ENCODE measurements around the gene TSNAXIP1.

TSNAXIP1 gene

GRCh38 chr16:67767953-67768352 is 38.7 kb upstream of the TSNAXIP1 start:
- Histone ChIP-seq H3K9me3 (ENCODE audit: control insufficient read depth in 5 of 5, low read length in 5 of 5) (no peaks in the 10 kb centered on the region), H3K36me3 (ENCODE audit: control insufficient read depth in 5 of 5, insufficient read depth in 5 of 5, low read length in 5 of 5) (peaks cover 4 to 24% (median 13%) of the 10 kb centered on the region in 5 donors), H3K27ac (ENCODE audit: low read depth, low read length) (no peak overlapping the region), H3K9ac (ENCODE audit: low read length in 5 of 5) (no peak overlapping the region), H3K4me1 (ENCODE audit: control insufficient read depth in 5 of 5, insufficient read depth in 5 of 5, low read length in 5 of 5) (peaks cover 0 to 9% (median 3%) of the 10 kb centered on the region in 5 donors), H3K4me3 (ENCODE audit: low read depth in 1 of 5, low read length in 5 of 5) (no peak overlapping the region), H3K27me3 (ENCODE audit: control insufficient read depth in 5 of 5, insufficient read depth in 4 of 5, low read length in 5 of 5) (no peaks in the 10 kb centered on the region)

GRCh38 chr16:67770346-67770991 is 36.2 kb upstream of the TSNAXIP1 start:
- Histone ChIP-seq H3K36me3 (ENCODE audit: control insufficient read depth in 5 of 5, insufficient read depth in 5 of 5, low read length in 5 of 5) (peaks cover 4 to 16% (median 8%) of the 10 kb centered on the region in 5 donors), H3K9me3 (ENCODE audit: control insufficient read depth in 5 of 5, low read length in 5 of 5) (no peaks in the 10 kb centered on the region), H3K4me3 (ENCODE audit: low read depth in 1 of 5, low read length in 5 of 5) (no peak overlapping the region), H3K27me3 (ENCODE audit: control insufficient read depth in 5 of 5, insufficient read depth in 4 of 5, low read length in 5 of 5) (no peaks in the 10 kb centered on the region), H3K9ac (ENCODE audit: low read length in 5 of 5) (no peak overlapping the region), H3K27ac (ENCODE audit: low read depth, low read length) (no peak overlapping the region), H3K4me1 (ENCODE audit: control insufficient read depth in 5 of 5, insufficient read depth in 5 of 5, low read length in 5 of 5) (peaks cover 7 to 24% (median 18%) of the 10 kb centered on the region in 5 donors)

GRCh38 chr16:67773099-67773498 is 33.6 kb upstream of the TSNAXIP1 start:
- H3K9me3 ChIP-seq (ENCODE audit: control insufficient read depth in 5 of 5, low read length in 5 of 5): no peaks in the 10 kb centered on the region
- H3K27ac ChIP-seq (ENCODE audit: low read depth, low read length): no peak overlapping the region
- peaks cover 7 to 20% (median 18%) of the 10 kb centered on the region in 5 donors for H3K4me1 ChIP-seq (ENCODE audit: control insufficient read depth in 5 of 5, insufficient read depth in 5 of 5, low read length in 5 of 5)
- no peak overlapping the region for H3K4me3 ChIP-seq (ENCODE audit: low read depth in 1 of 5, low read length in 5 of 5)
- peaks cover 4 to 12% (median 5%) of the 10 kb centered on the region in 5 donors for H3K36me3 ChIP-seq (ENCODE audit: control insufficient read depth in 5 of 5, insufficient read depth in 5 of 5, low read length in 5 of 5)
- H3K9ac ChIP-seq (ENCODE audit: low read length in 5 of 5): no peak overlapping the region
- H3K27me3 ChIP-seq (ENCODE audit: control insufficient read depth in 5 of 5, insufficient read depth in 4 of 5, low read length in 5 of 5): no peaks in the 10 kb centered on the region

GRCh38 chr16:67773569-67774456 is 32.9 kb upstream of the TSNAXIP1 start:
- peaks cover 7 to 20% (median 18%) of the 10 kb centered on the region in 5 donors for H3K4me1 ChIP-seq (ENCODE audit: control insufficient read depth in 5 of 5, insufficient read depth in 5 of 5, low read length in 5 of 5)
- H3K4me3 ChIP-seq (ENCODE audit: low read depth in 1 of 5, low read length in 5 of 5): no peak overlapping the region
- no peak overlapping the region for H3K9ac ChIP-seq (ENCODE audit: low read length in 5 of 5)
- no peaks in the 10 kb centered on the region for H3K9me3 ChIP-seq (ENCODE audit: control insufficient read depth in 5 of 5, low read length in 5 of 5)
- no peaks in the 10 kb centered on the region for H3K27me3 ChIP-seq (ENCODE audit: control insufficient read depth in 5 of 5, insufficient read depth in 4 of 5, low read length in 5 of 5)
- H3K36me3 ChIP-seq (ENCODE audit: control insufficient read depth in 5 of 5, insufficient read depth in 5 of 5, low read length in 5 of 5): peaks cover 4 to 12% (median 5%) of the 10 kb centered on the region in 5 donors
- H3K27ac ChIP-seq (ENCODE audit: low read depth, low read length): no peak overlapping the region

GRCh38 chr16:67774457-67774853 is 32.2 kb upstream of the TSNAXIP1 start:
- H3K9me3 ChIP-seq (ENCODE audit: control insufficient read depth in 5 of 5, low read length in 5 of 5): no peaks in the 10 kb centered on the region
- peaks cover 4 to 12% (median 5%) of the 10 kb centered on the region in 5 donors for H3K36me3 ChIP-seq (ENCODE audit: control insufficient read depth in 5 of 5, insufficient read depth in 5 of 5, low read length in 5 of 5)
- H3K9ac ChIP-seq (ENCODE audit: low read length in 5 of 5): no peak overlapping the region
- no peaks in the 10 kb centered on the region for H3K27me3 ChIP-seq (ENCODE audit: control insufficient read depth in 5 of 5, insufficient read depth in 4 of 5, low read length in 5 of 5)
- H3K4me1 ChIP-seq (ENCODE audit: control insufficient read depth in 5 of 5, insufficient read depth in 5 of 5, low read length in 5 of 5): peaks cover 7 to 20% (median 18%) of the 10 kb centered on the region in 5 donors
- no peak overlapping the region for H3K27ac ChIP-seq (ENCODE audit: low read depth, low read length)
- H3K4me3 ChIP-seq (ENCODE audit: low read depth in 1 of 5, low read length in 5 of 5): no peak overlapping the region

- peaks cover under 1 to 12% (median 5%) of the 10 kb centered on the region in 5 donors for H3K36me3 ChIP-seq (ENCODE audit: control insufficient read depth in 5 of 5, insufficient read depth in 5 of 5, low read length in 5 of 5)
- no peaks in the 10 kb centered on the region for H3K9me3 ChIP-seq (ENCODE audit: control insufficient read depth in 5 of 5, low read length in 5 of 5)
- H3K4me1 ChIP-seq (ENCODE audit: control insufficient read depth in 5 of 5, insufficient read depth in 5 of 5, low read length in 5 of 5): peaks cover 7 to 20% (median 18%) of the 10 kb centered on the region in 5 donors
- no peaks in the 10 kb centered on the region for H3K27me3 ChIP-seq (ENCODE audit: control insufficient read depth in 5 of 5, insufficient read depth in 4 of 5, low read length in 5 of 5)
- H3K27ac ChIP-seq (ENCODE audit: low read depth, low read length): no peak overlapping the region
- H3K9ac ChIP-seq (ENCODE audit: low read length in 5 of 5): no peak overlapping the region
- H3K4me3 ChIP-seq (ENCODE audit: low read depth in 1 of 5, low read length in 5 of 5): no peak overlapping the region
Observed at GRCh38 chr16:67775273-67775672, 31.4 kb upstream of the TSNAXIP1 start.

GRCh38 chr16:67779256-67780014 is 27.3 kb upstream of the TSNAXIP1 start:
- Histone ChIP-seq H3K4me1 (ENCODE audit: control insufficient read depth in 5 of 5, insufficient read depth in 5 of 5, low read length in 5 of 5) (peaks cover 0 to 5% (median under 1%) of the 10 kb centered on the region in 5 donors), H3K4me3 (ENCODE audit: low read depth in 1 of 5, low read length in 5 of 5) (no peak overlapping the region), H3K9ac (ENCODE audit: low read length in 5 of 5) (no peak overlapping the region), H3K27ac (ENCODE audit: low read depth, low read length) (no peak overlapping the region), H3K36me3 (ENCODE audit: control insufficient read depth in 5 of 5, insufficient read depth in 5 of 5, low read length in 5 of 5) (peaks cover 0 to 5% (median 3%) of the 10 kb centered on the region in 5 donors), H3K9me3 (ENCODE audit: control insufficient read depth in 5 of 5, low read length in 5 of 5) (no peaks in the 10 kb centered on the region), H3K27me3 (ENCODE audit: control insufficient read depth in 5 of 5, insufficient read depth in 4 of 5, low read length in 5 of 5) (no peaks in the 10 kb centered on the region)

- no peak overlapping the region for H3K9ac ChIP-seq (ENCODE audit: low read length in 5 of 5)
- H3K4me3 ChIP-seq (ENCODE audit: low read depth in 1 of 5, low read length in 5 of 5): no peak overlapping the region
- no peak overlapping the region for H3K27ac ChIP-seq (ENCODE audit: low read depth, low read length)
- H3K4me1 ChIP-seq (ENCODE audit: control insufficient read depth in 5 of 5, insufficient read depth in 5 of 5, low read length in 5 of 5): peaks cover 0 to 5% (median 0%) of the 10 kb centered on the region in 5 donors
- peaks cover 0 to 5% (median 3%) of the 10 kb centered on the region in 5 donors for H3K36me3 ChIP-seq (ENCODE audit: control insufficient read depth in 5 of 5, insufficient read depth in 5 of 5, low read length in 5 of 5)
- H3K9me3 ChIP-seq (ENCODE audit: control insufficient read depth in 5 of 5, low read length in 5 of 5): no peaks in the 10 kb centered on the region
- no peaks in the 10 kb centered on the region for H3K27me3 ChIP-seq (ENCODE audit: control insufficient read depth in 5 of 5, insufficient read depth in 4 of 5, low read length in 5 of 5)
Observed at GRCh38 chr16:67780847-67781564, 25.7 kb upstream of the TSNAXIP1 start.

GRCh38 chr16:67781565-67781921 is 25.1 kb upstream of the TSNAXIP1 start:
- Histone ChIP-seq H3K9me3 (ENCODE audit: control insufficient read depth in 5 of 5, low read length in 5 of 5) (no peaks in the 10 kb centered on the region), H3K27me3 (ENCODE audit: control insufficient read depth in 5 of 5, insufficient read depth in 4 of 5, low read length in 5 of 5) (no peaks in the 10 kb centered on the region), H3K4me1 (ENCODE audit: control insufficient read depth in 5 of 5, insufficient read depth in 5 of 5, low read length in 5 of 5) (peaks cover 0 to 5% (median 0%) of the 10 kb centered on the region in 5 donors), H3K9ac (ENCODE audit: low read length in 5 of 5) (no peak overlapping the region), H3K36me3 (ENCODE audit: control insufficient read depth in 5 of 5, insufficient read depth in 5 of 5, low read length in 5 of 5) (peaks cover 0 to 5% (median 3%) of the 10 kb centered on the region in 5 donors), H3K27ac (ENCODE audit: low read depth, low read length) (no peak overlapping the region), H3K4me3 (ENCODE audit: low read depth in 1 of 5, low read length in 5 of 5) (no peak overlapping the region)

Measured in subcutaneous abdominal adipose tissue (tissue), 5 donors.